KMS-11 (cell line): Measurements from ENCODE around the gene GRAMD4.

ENCODE experiments used
- H2AFZ ChIP-seq: fragments of 200-600 bp; sonication (generic); 2 replicates; pipeline ENCODE4 v1.6.1; 2016; ENCODE audit warnings: antibody characterized with exemption, mixed run types, low read depth
- H3K27ac ChIP-seq: fragments of 200-600 bp; sonication (generic); 2 replicates; pipeline ENCODE4 v1.6.1; 2016; ENCODE audit warnings: mild to moderate bottlenecking, mixed run types
- H3K27me3 ChIP-seq: fragments of 200-600 bp; sonication (generic); 2 replicates; pipeline ENCODE4 v1.6.1; 2017; ENCODE audit warnings: mild to moderate bottlenecking, low read depth, mixed run types, moderate library complexity; ENCODE audit not compliant: insufficient read depth
- H3K36me3 ChIP-seq: fragments of 200-600 bp; sonication (generic); 2 replicates; pipeline ENCODE4 v1.6.1; 2017; ENCODE audit warnings: mild to moderate bottlenecking, mixed run types; ENCODE audit not compliant: insufficient read depth
- H3K4me1 ChIP-seq: fragments of 200-600 bp; sonication (generic); 2 replicates; pipeline ENCODE4 v1.6.1; 2016; ENCODE audit warnings: mild to moderate bottlenecking, low read depth, mixed run types; ENCODE audit not compliant: poor library complexity, severe bottlenecking
- H3K4me2 ChIP-seq: fragments of 200-600 bp; sonication (generic); 2 replicates; pipeline ENCODE4 v1.7.0; 2016; ENCODE audit warnings: mild to moderate bottlenecking, mixed run types
- H3K4me3 ChIP-seq: fragments of 200-600 bp; sonication (generic); IDR thresholded peaks from 2 replicates; pipeline ENCODE4 v1.6.1; 2017; ENCODE audit warnings: low read depth, low read length, mixed read lengths; ENCODE audit not compliant: insufficient read depth
- H3K79me2 ChIP-seq: fragments of 200-600 bp; sonication (generic); 2 replicates; pipeline ENCODE4 v1.6.1; 2016; ENCODE audit warnings: low read depth, mixed run types; ENCODE audit not compliant: insufficient read depth
- H3K9ac ChIP-seq: fragments of 200-600 bp; sonication (generic); 2 replicates; pipeline ENCODE4 v1.6.1; 2016; ENCODE audit warnings: mild to moderate bottlenecking, mixed run types
- H4K20me1 ChIP-seq: fragments of 200-600 bp; sonication (generic); 2 replicates; pipeline ENCODE4 v1.6.1; 2016; ENCODE audit warnings: mild to moderate bottlenecking, mixed run types; ENCODE audit not compliant: insufficient read depth
- TF ChIP-seq, protein P1 (sequence below): fragments of 200-600 bp; sonication (generic); conservative IDR thresholded peaks from 2 replicates; pipeline ENCODE4 v1.6.1; 2017; ENCODE audit warnings: low read depth, mild to moderate bottlenecking, antibody characterized with exemption, low read length, moderate library complexity, mixed read lengths

The GRAMD4 gene

DNA sequence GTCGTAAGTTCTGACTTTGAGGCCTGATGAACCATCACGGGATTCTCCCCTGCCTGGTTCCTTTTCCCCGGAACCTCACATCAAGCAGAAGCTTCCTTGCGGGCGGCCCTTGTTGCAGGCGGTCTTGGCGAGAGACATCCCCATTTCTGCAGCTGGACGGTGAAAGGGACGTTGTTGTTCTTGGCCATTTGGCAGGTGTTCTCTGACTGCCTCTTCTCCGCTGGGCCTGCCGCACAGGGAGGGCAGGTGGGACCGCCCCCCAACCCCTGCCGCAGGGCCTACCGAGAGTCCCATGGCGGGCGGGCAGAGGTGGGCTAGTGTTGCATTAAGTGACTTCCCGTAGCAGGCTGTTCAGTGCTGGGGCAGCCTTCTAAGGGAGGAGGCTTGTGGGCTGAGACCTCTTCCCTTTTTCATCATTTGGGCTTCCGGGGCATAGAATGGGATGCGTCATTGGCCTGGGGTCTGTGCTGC lies 26.9 kb upstream of the GRAMD4 start:
- Histone ChIP-seq H3K79me2 (no peaks in the 10 kb centered on the region), H3K4me2 (no peak overlapping the region), H3K27me3 (no peaks in the 10 kb centered on the region), H3K27ac (no peak overlapping the region), H2AFZ (no peak overlapping the region), H3K9ac (no peak overlapping the region), H3K4me1 (no peaks in the 10 kb centered on the region), H4K20me1 (no peaks in the 10 kb centered on the region), H3K4me3 (no peak overlapping the region), H3K36me3 (no peaks in the 10 kb centered on the region)
- TF ChIP-seq, protein P1, sequence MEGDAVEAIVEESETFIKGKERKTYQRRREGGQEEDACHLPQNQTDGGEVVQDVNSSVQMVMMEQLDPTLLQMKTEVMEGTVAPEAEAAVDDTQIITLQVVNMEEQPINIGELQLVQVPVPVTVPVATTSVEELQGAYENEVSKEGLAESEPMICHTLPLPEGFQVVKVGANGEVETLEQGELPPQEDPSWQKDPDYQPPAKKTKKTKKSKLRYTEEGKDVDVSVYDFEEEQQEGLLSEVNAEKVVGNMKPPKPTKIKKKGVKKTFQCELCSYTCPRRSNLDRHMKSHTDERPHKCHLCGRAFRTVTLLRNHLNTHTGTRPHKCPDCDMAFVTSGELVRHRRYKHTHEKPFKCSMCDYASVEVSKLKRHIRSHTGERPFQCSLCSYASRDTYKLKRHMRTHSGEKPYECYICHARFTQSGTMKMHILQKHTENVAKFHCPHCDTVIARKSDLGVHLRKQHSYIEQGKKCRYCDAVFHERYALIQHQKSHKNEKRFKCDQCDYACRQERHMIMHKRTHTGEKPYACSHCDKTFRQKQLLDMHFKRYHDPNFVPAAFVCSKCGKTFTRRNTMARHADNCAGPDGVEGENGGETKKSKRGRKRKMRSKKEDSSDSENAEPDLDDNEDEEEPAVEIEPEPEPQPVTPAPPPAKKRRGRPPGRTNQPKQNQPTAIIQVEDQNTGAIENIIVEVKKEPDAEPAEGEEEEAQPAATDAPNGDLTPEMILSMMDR, result no peak

DNA sequence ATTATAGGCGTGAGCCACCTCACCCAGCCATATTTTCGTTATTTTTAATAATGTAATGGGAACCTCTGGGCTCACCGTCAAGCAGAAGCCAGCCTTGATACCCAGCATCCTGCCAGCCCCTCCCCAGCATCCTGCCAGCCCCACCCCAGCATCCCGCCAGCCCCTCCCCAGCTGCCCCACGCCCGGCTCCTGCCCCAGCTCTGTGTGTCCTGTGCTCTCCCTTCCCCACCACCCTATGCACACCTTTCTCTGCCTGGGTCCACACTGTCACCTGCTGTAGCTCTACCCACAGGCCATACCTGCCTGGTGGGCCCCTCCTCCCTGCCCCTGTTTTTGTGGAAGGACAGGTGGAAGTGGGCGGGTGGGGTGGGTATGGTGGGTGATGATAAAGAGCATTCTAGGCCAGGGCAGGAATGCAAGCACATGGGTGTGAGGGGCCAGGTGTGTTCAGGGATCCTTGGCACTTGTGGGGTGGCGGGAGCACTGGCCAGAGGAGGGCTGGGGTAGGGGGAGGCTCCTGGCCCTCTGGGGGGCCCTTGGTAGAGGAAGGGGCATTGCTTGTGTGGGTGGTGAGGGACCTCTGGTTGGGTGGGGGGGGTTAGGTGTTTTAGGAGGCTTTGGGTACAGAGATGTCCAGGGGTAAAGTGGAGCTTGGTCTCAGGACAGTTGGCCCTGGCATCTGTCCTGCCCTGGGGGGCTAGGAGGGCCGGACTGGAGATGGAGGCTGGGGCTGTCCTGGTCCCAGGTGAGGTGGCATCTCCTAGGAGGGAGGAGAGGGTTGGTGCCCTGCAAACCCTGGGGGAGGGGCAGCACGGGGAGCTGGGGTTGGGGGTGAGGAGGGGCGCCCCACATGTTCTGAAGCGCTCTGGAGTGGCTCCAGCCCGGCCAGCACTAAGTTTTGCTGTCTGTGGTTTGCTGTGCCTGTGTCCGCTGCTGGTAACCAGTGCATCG lies 25.9 kb upstream of the GRAMD4 start:
- no peaks in the 10 kb centered on the region for H3K79me2 ChIP-seq
- H3K4me1 ChIP-seq, result no peaks in the 10 kb centered on the region
- H3K4me2 ChIP-seq, result no peak overlapping the region
- H2AFZ ChIP-seq, result no peak overlapping the region
- TF ChIP-seq, protein P1, result no peak
- no peaks in the 10 kb centered on the region for H4K20me1 ChIP-seq
- H3K9ac ChIP-seq, result no peak overlapping the region
- H3K27me3 ChIP-seq, result no peaks in the 10 kb centered on the region
- H3K27ac ChIP-seq, result no peak overlapping the region
- no peak overlapping the region for H3K4me3 ChIP-seq
- no peaks in the 10 kb centered on the region for H3K36me3 ChIP-seq

DNA sequence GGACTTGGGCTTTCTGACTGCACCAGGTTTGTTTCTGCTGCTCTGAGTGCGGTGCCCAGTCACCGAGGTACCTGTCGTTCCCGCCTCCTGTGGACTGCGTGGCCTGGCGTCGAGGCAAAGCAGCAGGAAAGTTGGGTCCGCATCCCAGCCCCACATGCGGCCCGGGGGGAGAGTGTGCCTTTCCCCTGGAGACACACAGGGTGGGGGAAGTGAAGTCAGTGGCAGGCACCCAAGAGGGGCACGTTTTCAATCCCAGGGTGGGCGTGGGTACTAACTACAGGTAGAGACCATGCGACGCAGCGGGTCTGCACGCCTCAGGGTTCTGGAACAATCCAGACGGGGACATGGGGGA lies 25.3 kb upstream of the GRAMD4 start:
- Histone ChIP-seq H3K36me3 (no peaks in the 10 kb centered on the region), H3K4me3 (no peak overlapping the region), H3K27me3 (no peaks in the 10 kb centered on the region), H2AFZ (no peak overlapping the region), H3K4me1 (no peaks in the 10 kb centered on the region), H3K79me2 (no peaks in the 10 kb centered on the region), H3K9ac (no peak overlapping the region), H3K27ac (no peak overlapping the region), H3K4me2 (no peak overlapping the region), H4K20me1 (no peaks in the 10 kb centered on the region)
- TF ChIP-seq, protein P1, result no peak

DNA sequence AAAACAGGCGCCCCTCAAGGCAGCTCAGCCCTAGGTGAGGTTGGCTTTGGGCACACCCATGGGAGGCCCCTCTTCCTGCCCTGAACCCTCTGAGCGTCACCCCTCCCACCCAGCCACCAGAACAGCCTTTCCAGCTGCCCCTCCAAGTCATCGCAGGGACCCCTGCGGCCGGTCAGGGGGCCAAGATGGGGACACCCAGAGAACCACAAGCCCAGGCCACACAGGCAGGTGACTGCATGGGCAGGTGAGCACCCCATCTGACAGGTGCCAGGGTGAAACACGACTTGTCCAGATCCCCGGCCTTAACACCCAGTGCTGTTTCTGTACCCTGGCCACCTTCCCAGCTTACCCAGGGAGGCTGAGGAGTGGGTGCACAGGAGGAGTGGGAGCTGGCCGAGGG lies 24.6 kb upstream of the GRAMD4 start:
- Histone ChIP-seq H4K20me1 (no peaks in the 10 kb centered on the region), H3K9ac (no peak overlapping the region), H3K4me2 (no peak overlapping the region), H3K27ac (no peak overlapping the region), H2AFZ (no peak overlapping the region), H3K4me1 (no peaks in the 10 kb centered on the region), H3K36me3 (no peaks in the 10 kb centered on the region), H3K4me3 (no peak overlapping the region), H3K79me2 (no peaks in the 10 kb centered on the region), H3K27me3 (no peaks in the 10 kb centered on the region)
- TF ChIP-seq, protein P1, result no peak
